Stimulated activated CD4-positive, alpha-beta T cell treated with anti-CD3 and anti-CD28 coated beads, Interleukin-15, amount 100 ng/mL, for 24 hours (primary cell): ENCODE results near the gene MSMB.
A peak's percentile ranks its signal among the peaks of the same experiment; 100 is the strongest.

Experiments used
- DNase-seq: peaks from one replicate; pipeline ENCODE4 v3.0.0-alpha.2; 2020

Gene MSMB

DNA sequence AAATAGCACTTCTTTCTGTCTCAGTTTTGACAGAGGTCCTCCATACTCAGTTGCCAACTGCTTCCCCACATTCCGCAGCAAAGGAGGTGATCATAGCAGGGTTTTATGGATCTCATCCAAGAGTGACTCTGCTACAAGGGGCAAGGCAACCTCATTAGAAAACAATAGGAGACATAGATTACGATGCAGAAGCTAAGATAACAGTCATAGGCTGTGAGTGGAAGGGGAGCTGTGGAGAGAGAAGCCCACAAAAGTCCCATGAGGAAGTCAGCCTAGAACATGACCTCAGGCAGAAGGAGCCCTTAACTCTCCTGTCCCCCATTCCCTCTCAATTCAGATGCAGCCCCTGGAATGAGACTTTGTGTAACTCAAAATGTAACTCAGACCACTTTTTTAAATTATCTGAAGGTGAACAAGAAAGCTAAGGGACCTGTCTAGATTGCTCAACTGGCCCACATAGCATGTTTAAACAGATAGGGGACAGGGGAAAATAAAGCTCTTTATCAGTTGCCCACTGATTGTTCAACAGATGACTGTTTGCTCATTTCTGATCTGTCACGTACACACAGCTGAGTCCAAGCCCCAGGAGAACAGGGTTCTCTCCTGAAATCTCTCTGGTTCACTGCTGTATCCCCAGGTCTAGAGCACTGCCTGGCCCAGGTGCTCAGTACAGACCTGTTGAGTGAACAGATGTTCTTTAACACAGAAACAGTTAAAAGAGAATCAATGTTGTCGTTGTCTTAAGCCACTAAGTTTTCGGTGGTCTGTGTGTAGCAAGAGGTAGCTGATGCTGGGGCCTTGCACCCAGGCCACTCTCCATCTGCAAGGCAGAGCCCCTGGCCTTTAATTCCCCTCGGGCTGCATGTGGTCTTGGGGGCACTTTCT is 14.2 kb downstream of the MSMB start:
- no peak for DNase-seq

DNA sequence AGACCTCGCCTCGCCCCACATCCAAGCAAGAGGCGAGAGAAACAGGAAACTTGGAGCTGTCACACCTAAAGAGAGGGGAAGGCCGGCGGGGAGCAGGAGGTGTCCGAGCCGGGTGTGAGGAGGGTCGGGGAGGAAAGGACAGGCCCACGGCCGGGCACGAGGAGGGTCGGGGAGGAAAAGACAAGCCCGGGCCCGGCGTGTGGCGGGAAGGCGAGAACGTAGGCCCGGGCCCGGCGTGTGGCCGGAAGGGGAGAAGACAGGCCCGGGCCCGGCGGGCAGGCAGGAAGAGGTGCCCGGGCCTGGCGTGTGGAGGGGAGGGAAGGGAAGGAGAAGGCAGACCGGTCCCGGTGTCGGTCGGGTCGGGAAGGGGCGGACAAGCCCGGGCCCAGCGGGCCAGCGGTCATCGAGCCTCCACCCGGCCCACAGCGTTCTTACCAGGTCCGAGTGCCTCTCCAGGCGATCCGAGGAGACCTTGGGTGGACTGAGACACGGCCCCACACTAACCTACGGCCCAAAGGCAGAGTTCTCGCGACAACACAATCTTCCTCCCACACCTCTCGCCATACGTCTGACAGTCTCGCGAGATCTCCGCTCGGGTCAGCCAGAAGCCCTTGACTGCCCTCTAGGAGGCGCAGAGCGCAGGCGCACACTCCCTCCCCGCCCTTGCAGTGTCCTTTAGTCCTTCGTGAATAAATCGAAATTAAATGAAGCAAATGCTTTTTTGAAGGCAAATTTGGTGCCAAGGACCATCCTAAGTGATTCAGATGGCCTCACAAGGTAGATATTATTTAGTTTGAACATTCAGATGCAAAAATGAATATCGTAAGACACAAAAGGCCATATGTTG is 15.8 kb downstream of the MSMB start, which contains the start of gene NCOA4:
Gene NCOA4, minus strand, starts transcription at position 533 of the 847 bp plus-strand sequence. CDS start 13,943 bp downstream, outside the sequence.
- DNase-seq = peak; percentile 98

DNA sequence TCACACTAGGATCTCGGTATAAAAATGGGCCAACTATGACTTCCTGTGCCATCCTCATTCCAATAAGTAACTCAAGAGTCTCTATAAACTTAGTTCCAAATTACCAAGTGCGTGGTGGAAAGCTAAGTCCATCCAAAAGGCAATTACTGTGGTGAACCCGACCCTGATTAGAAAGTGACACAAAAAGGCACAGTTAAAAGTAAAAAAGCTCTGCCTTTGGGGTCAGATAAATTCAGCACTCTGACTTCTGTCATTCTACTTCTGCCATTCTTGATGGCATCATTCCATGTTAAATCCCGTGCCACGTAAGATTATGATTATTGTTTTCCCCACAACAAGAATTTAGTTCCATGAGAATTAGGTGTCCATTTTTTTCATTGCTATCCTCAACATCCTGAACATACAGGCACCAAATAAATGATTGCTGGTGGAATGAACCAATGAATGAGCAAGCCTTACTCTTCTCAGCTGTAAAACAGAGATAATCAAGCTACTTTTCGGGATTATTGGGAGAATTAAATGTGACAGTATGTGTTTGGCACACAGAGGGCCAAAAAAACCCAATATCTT is 16.5 kb downstream of the MSMB start:
- DNase-seq = no peak

DNA sequence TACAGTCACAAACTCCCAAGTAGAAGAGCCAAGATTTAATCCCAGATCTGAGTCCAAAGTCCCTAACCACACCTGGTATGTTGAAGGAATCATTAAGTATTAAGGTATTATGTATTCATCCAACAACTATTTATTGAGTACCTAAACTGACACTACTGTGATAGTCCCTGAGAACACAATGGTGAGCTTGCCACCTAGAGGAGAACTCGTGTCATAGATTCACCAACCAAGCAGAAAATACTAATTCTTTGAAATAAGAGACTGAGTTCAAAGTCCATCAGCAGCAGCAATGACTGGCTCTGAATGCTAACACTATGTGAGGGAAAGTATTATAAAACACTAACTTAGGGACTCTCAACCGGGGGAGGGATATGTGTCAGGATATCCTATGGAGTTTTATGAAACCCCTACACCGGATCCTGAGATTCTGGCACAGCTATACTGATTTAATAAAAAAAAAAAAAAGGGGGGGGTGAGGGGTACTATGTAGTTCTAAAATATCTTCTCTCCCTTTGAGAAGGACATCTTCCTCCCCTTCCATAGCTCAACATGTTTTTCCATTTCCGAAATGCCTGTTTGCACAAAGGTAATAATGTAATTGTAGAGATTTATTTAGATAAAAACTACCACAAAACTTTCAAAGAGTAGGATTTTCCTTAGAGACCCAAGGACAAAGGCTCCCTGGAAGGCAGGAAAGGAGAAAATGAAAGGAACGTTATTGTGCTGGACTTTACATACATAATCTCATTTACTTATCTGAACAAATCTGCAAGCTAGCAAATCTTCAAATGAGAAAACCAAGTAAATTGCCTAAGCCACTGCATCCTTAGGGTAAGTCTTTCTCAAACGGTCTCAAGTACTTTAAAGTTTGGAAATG is 17.2 kb downstream of the MSMB start:
- peak; percentile 36 for DNase-seq

DNA sequence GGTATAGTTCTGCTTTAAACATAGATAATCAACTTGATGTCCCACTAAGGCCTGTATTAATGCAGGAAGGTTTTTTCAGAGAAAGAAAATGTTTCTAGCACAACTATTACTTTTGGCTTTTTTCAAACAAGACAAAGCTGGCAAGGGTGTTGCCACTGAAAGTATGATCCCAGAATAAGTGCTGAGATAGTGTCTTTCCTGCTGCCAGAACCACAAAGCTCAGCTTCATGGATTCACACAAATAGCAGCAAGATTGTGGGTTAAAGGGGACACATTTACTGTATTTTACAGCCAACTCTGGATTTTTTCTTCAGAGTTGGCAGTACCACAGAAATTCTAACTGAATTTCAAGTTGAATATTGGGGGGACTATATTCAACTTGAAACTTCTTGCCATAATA is 20.0 kb downstream of the MSMB start:
- no peak for DNase-seq

DNA sequence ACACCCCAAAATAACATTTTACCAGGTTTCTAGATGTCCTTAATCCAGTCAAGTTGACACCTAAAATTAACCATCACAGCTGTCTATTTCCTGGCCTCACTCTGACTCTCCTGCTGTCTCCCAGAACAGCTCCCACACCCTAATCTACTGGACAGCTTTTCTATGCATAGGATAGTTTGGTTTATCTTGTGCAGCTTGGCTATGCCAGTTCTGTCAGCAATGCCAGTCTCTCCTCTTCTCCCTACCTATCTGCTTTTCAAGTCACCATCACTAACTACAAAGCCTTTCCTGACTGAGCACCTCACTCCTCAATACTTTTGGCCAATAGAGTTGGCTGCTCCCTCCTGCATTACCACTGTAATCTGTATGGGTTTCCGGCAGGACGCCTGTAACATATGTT is 20.7 kb downstream of the MSMB start:
- no peak for DNase-seq

DNA sequence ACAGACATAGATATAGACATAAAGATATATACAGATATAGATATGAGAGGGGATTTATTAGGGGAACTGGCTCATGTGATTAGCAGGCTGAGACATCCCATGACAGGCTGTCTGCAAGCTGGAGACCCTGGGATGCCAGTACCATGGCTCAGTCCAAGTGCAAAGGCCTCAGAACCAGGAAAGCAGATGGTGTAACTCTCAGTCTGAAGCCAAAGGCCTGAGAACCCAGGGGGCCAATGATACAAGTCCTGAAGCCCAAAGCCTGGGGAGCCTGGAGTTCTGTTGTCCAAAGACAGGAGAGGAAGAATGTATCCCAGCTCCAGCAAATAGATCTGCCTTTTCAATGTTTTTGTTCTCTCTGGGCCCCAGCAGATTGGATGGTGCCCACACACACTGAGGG is 21.1 kb downstream of the MSMB start:
- DNase-seq = no peak

DNA sequence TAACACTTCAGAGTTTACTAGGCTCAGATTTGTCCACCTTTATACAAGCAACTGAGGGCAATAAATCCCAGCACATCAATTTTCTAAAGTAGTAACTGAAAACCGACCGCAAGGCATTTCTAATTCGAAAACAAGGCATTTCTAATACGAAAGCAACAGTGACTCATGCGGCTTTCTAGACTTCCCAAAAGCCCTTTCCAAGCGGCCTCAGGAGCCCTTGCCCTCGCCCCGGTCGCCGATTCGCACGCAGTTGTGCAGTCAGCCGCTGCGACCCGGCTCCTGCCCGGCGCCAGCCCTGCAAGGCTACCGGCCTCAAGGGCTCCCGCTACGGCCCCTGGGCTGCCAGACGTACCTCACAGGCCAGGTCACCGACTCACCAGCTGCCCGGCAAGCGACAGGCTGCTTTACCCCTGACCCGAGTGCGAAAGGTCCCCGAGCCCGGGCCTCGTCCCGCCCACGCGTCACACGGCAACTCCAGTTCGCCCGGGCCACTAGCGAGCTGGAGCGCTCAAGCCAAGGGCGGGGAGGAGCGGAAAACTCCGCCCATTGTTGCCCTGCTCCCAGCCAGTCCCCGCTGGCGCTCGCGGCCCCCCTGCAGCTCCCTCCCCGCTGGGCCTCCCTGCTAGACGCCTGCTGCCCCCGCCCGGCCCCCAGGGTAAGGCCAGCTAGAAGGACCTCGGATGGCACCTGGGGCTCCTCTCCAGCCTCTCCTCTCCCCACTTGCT is 22.9 kb downstream of the MSMB start:
- peak; percentile 91 for DNase-seq

DNA sequence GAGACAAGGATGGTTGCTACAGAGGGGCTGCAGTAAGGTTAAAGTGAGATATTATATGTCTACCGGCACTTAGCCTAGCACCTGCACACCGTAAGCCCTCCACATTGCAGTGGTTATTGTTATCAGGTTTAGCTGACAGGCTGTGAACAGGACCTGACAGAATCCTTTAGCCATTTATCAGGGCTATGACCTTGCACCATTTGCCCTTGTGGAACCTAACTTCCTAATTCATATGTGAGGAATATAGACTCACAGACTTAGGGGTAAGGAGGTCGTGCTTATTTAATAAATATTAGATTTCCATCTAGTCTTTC is 25.8 kb downstream of the MSMB start:
- no peak for DNase-seq

DNA sequence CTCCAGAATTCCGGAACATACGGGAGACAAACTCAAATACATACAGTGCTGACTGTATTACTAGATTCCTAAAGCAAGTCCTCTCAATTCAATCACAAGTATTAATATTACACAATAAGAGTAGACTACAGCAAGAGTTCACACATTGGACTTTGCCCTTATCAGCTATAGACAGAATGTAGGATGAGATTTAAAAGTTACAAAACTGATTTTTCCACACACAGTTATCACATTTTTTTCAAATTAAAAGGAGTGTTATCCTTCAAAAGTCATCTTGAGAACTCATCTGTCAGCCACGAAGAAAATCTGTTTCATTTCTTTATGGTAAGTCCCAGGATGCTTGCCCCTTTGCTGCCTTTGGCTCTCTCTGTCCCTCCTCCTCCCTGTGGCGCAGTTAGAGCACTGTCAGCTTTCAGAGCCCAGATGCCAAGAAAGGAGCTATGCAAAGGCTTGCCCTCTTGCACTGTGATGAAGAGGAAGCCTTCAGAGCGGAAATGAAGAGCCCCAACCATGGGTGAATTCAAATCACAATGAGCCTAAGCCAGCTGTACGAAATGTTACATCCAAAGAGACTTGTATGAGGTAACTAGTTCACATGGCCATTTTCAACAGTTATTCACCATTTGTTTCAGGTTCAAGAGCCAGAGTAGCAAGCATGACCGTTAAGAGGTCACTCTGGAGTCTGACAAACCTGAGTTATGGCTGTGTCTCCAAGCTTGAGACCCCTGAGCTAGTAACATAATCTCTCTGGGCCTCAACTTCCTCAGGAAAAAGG is 26.3 kb downstream of the MSMB start:
- no peak for DNase-seq

DNA sequence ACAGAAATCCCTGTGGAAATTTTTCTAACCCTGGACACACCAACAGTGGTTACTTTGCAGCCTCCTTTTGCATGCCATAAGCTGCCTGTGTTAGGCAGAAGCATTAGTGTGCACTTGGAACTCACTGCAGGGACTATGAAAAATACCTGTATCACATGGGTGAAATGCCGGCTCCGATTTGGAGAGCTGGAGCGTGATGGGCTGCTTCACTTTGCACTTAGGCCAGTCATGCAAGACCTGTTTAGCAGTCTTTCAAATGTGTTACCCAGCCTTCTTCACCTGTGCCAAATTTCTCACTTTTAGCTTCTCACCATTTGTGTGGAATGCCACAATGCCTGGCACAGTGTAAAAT is 26.9 kb downstream of the MSMB start:
- DNase-seq = no peak

DNA sequence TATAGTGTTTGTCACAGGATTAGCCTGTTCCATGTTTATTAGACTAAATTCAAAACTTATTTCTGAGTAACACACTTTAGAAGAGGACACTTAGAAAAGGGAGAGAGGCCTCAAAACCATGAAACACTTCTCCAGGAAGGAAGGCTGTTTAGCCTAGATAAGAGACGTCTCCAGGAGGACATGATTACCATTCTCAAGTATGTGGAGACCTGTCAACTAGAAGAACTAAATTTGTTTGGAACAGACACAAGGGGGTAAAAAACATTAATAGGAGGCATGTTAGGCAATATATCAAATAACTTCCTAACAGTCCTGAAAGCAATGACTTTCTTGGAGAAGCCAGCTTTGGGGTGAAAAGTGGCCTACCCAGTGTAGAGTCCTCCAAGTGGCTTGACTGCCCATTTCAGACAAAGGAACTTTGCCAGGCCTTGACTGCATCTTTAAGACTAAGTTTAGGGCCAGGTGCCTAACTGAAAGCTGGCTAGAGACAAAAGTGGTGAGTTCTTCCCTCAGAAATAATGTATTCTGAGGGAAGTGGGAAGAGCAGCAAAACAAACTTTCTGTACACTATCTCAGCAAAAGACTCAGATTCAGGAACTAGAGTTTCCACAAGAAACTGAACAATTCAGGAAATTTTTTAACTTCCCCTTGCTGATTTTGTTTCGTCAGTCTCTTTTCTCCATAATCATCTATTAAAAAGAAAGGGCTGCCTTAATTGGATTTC is 27.5 kb downstream of the MSMB start:
- DNase-seq = no peak

DNA sequence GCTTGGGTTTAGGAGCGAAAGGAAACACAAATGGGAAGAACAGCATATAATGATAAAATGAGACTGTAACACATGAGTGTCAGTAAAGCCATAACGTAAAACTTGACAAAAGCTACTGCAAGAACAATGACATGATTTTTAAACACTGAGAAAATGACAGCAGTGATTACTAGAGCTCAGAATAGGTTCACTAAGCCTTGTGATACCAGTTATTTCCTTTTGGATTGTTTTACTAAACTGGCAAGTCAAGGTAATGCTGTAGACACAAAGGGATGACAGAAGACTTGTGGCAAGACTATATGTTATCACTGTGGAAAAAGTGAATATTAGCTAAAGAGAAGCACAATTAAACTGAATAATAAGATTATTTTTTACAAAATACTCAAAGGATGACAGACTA is 28.3 kb downstream of the MSMB start:
- no peak for DNase-seq

DNA sequence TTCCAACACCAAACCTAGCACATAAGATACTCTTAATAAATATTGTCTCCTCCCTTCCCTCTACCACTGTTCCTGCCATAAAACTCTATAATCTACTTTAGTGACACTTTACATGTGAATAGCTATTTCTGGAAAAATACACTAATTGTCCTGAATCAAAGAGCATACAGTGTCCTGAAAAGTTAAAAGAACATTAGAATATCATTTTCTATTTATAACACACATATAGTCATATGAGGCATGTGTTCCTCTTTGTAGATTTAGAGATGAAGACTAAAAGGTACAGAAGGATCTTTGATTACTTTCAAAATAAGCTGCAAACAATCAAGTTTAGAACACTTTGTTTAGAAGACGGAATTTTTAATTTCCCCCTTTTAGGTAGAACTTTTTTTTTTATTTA is 29.3 kb downstream of the MSMB start:
- no peak for DNase-seq

DNA sequence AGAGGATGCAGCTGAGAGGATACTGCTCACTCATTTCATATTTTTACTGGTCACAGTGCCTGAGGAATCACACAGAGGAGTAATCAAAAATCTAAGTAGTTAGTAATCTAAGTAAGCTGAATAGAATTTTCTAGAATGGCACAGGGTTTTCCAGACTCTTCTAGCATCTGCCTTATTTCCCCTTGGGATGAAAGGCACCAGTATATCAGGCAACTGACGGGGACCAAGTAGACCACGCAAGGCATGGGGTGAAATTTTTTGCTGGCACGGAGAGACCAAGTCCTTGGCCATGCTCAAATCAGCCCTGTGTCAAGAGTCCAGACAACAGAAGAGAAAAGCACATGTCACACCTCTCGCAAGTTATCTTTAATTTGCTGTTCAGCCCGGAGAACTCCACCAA is 29.9 kb downstream of the MSMB start:
- DNase-seq = no peak

DNA sequence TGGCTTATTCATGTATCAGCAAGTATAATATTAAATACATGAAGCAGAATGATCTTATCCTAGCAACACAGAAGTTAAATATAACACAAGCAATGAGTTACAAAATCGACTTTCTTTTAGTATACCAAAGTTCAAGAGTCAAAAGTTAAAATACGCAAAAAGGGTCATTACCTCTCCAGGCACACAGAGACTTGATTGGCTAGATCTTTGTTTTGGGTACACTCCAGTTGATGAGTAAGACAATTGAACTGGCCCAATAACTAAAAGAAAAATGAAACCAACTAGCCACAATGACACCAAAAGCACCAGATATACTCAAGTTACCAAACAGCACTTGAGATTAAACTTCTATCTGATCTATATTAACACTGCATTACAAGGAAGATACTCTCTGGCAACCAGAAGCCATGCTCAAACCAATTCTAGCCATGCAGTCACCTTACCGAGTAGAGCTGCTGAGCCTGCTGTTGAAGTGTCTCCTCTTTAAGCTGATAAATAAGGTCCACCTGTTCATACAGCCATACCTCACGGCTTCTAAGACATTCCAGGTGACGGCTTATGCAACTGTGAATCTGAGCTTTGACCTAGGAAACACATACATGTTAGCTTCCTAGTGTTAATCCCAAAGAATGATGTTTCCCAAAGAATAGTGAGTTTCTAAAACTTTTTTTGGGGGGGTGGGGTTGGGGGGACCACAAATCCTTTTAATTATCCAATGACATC is 31.2 kb downstream of the MSMB start:
- DNase-seq = no peak

DNA sequence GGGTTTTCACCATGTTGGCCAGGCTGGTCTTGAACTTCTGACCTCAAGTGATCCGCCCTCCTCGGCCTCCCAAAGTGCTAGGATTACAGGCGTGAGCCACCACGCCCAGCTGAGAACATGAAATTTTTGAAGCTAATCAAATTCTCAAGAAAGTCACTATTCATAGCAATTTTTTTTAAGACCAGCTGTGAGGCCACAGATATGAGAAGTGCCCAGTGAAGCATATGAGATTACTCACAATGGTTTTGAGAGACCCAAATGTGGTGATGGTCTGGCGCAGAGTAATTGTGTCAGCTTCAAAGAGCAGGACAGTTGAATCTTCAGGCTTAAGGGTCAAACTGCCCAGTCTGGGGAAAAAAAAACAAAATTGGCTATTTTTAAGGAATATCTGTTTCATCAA is 31.9 kb downstream of the MSMB start:
- DNase-seq = no peak

DNA sequence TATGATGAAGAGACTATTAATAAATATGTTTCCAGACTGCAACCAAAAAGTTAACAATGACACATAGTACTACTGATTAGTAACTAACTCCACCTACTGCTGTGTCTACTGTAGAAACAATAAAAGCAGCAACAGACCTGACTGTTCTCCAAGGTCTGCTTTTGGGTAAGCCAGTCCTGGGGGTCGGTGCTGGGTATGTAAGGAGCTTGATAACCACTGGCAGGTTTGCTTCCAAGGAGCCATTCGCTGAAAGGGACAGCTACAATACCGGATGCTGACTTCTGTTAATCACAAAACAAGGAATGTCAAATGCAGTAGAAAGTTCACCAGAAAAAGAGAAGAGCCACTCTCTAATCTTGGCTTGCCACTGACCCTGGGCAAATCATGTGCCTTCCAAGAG is 33.3 kb downstream of the MSMB start:
- no peak for DNase-seq

DNA sequence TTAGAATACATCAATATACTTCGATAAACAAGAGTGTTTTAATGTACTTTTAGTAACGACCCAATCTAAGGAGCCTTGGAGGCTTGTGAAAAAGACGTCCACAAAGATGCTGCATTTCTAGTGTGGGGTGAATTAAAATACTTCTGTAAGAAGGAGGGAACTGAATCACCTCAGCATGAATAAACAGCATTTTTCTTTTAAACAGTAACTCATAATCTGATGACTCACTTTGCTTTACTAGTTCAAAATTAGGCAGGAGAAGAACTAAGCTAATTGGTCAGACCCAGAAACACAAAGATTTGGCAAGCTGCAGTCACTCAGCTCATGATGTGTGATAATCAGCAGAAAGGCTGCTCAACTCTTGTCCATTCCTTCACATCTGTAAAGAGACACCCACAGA is 39.9 kb downstream of the MSMB start:
- DNase-seq = no peak

DNA sequence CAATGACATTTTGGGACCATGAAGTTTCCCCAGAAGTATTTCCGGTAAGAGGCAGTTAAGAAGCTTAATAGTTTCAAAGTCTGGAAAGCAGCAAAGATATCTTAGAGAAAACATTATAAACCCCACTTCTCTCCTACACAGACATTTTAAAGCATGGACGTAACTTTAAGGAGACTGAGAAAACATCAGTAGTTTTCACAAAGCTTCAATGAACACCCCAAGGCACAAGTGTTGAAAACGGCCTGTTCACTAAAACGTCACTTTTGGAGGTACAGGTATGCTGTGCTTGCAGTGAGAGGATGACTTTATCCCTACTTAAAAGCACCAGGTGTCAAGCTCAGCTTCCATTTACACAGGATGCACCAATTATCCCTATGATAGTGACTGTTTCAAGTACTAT is 40.7 kb downstream of the MSMB start:
- no peak for DNase-seq
